Measurements from ENCODE around the gene ZYG11A.

DNA sequence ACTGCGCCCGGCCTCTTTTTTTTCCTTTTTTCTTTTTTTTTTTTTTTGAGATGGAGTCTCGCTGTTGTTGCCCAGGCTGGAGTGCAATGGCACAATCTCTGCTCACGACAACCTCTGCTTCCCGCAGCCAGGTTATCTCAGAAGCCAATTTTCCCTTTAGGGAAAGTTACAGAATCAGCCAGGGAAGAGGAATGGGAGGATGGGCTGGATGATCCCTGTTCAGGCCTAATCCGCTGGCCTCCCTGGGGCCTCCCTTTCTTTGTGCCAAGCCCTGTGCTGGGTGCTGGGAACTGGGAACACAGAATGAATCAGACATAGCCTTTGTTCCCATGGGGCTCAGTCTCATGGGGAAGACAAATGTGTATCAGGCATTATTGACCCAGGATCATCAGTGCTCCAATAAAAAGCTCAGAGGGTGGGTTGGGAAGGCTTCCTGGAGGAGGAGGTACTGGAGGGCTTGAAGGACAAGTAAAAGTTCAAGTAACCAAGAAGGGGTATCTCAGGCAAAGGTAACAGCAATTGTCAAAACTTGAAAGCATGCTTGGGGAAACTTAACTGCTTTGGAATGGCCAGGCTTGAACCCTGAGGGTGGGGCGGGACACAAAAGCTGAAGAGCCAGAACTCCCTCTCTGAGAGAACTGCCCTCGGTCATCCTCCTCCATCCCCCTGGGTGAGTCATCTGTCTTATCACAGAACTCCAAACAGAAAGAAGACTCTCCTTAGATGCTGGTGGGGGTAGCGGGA lies 64.7 kb downstream of the ZYG11A start:
- TF ChIP-seq, protein P1, sequence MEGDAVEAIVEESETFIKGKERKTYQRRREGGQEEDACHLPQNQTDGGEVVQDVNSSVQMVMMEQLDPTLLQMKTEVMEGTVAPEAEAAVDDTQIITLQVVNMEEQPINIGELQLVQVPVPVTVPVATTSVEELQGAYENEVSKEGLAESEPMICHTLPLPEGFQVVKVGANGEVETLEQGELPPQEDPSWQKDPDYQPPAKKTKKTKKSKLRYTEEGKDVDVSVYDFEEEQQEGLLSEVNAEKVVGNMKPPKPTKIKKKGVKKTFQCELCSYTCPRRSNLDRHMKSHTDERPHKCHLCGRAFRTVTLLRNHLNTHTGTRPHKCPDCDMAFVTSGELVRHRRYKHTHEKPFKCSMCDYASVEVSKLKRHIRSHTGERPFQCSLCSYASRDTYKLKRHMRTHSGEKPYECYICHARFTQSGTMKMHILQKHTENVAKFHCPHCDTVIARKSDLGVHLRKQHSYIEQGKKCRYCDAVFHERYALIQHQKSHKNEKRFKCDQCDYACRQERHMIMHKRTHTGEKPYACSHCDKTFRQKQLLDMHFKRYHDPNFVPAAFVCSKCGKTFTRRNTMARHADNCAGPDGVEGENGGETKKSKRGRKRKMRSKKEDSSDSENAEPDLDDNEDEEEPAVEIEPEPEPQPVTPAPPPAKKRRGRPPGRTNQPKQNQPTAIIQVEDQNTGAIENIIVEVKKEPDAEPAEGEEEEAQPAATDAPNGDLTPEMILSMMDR (IDR thresholded peaks at IDR 0.05), result no peak
- no peak for TF ChIP-seq POLR2A (IDR thresholded peaks at IDR 0.05)
